Measurements from ENCODE around the gene CDK9. TPM values are rescaled to one million over a fixed set of nuclear protein-coding genes. Genes with fewer than 3 reads are reported as not detected.

The CDK9 gene
- total and polyA plus RNA-seq, 10 donors, result 49.2 to 149 (median 97.4) TPM

- Histone ChIP-seq H3K9me3 (no peaks in the 10 kb centered on the region), H3K4me3 (no peak overlapping the region), H3K27me3 (replicated peaks in 1 of 7) (no peaks in the 10 kb centered on the region), H3K4me1 (peaks cover 0 to 68% (median 20%) of the 10 kb centered on the region in 6 donors), H3K27ac (peak overlapping the region in 1 of 8 donors; percentile 43), H3K36me3 (peaks cover 3 to 100% (median 84%) of the 10 kb centered on the region in 6 donors)
- WGBS, 5 donors, result 76 to 91% (median 86%) methylated on average over 17 to 26 of the region's 26 CpGs
- DNase-seq, result no peak
- TF ChIP-seq CTCF (IDR thresholded peaks at IDR 0.05 in 8 of 11, conservative IDR thresholded peaks at IDR 0.05 in 3 of 11), result no peak
- TF ChIP-seq POLR2A (IDR thresholded peaks at IDR 0.05), result no peak
- TF ChIP-seq POLR2AphosphoS5 (IDR thresholded peaks at IDR 0.05), result peak in 2 of 3 donors; percentile 44 to 72
- intact Hi-C loops (cut with DNase I; ENCODE audit: low total_unique reads), result no loop called here
These were observed 36.6 kb upstream of the CDK9 start for GRCh38 chr9:127749090-127749787.

GRCh38 chr9:127751269-127752054 lies 34.4 kb upstream of the CDK9 start:
- no peak for TF ChIP-seq POLR2AphosphoS5 (IDR thresholded peaks at IDR 0.05)
- TF ChIP-seq POLR2A (IDR thresholded peaks at IDR 0.05), result no peak
- TF ChIP-seq CTCF (IDR thresholded peaks at IDR 0.05 in 8 of 11, conservative IDR thresholded peaks at IDR 0.05 in 3 of 11), result no peak
- Histone ChIP-seq H3K9me3 (no peaks in the 10 kb centered on the region), H3K27ac (peak overlapping the region in 2 of 8 donors; percentile 2 to 82), H3K36me3 (peaks cover 2 to 100% (median 72%) of the 10 kb centered on the region in 6 donors), H3K4me3 (no peak overlapping the region), H3K4me1 (peaks cover 4 to 89% (median 30%) of the 10 kb centered on the region in 6 donors), H3K27me3 (replicated peaks in 1 of 7) (no peaks in the 10 kb centered on the region)
- WGBS, 5 donors, result 76 to 92% (median 82%) methylated on average over 10 of the region's 10 CpGs
- intact Hi-C loops (cut with DNase I; ENCODE audit: low total_unique reads), result no loop called here
- DNase-seq, result no peak

- 74 to 85% (median 81%) methylated on average over 8 of the region's 8 CpGs for WGBS, 5 donors
- intact Hi-C loops (cut with DNase I; ENCODE audit: low total_unique reads), result no loop called here
- H3K4me3 ChIP-seq, result peak overlapping the region in 1 of 8 donors; percentile 56
- TF ChIP-seq CTCF (IDR thresholded peaks at IDR 0.05 in 8 of 11, conservative IDR thresholded peaks at IDR 0.05 in 3 of 11) (no peak), POLR2AphosphoS5 (IDR thresholded peaks at IDR 0.05) (no peak), POLR2A (IDR thresholded peaks at IDR 0.05) (no peak)
- peaks cover 0 to 100% (median 57%) of the 10 kb centered on the region in 6 donors for H3K36me3 ChIP-seq
- no peak for DNase-seq
- H3K9me3 ChIP-seq, result no peaks in the 10 kb centered on the region
- H3K27me3 ChIP-seq (replicated peaks in 1 of 7), result no peaks in the 10 kb centered on the region
- peak overlapping the region in 5 of 8 donors; percentile 74 to 82 (median 79) for H3K27ac ChIP-seq
- H3K4me1 ChIP-seq, result peaks cover 4 to 94% (median 37%) of the 10 kb centered on the region in 6 donors
These were observed 32.7 kb upstream of the CDK9 start for GRCh38 chr9:127753148-127753547.

DNA sequence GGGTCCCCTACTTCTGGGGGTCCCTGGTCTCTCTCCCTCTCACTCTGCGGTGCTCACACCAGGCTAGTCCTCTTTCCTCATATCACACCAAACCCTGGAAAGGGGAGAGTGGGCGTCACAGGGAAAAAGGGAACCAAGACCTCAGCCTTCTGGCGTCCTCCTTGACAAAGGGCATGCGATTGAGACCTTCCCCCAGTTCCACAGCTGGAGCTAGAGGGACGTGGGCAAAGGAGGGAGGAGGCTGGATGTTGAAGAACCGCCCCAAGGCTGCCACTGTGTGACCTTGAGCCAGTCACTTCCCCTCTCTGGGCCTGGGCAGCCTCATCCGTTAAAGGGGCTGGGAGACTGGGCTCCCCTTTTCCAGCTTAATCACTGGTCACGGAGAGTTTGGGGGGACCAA lies 32.2 kb upstream of the CDK9 start:
- intact Hi-C loops (cut with DNase I; ENCODE audit: low total_unique reads), result no loop called here
- no peaks in the 10 kb centered on the region for H3K27me3 ChIP-seq (replicated peaks in 1 of 7)
- H3K9me3 ChIP-seq, result no peaks in the 10 kb centered on the region
- peak overlapping the region in 2 of 8 donors; percentile 40 to 56 for H3K4me3 ChIP-seq
- DNase-seq, result no peak
- H3K4me1 ChIP-seq, result peaks cover 4 to 95% (median 39%) of the 10 kb centered on the region in 6 donors
- peak overlapping the region in 5 of 8 donors; percentile 74 to 82 (median 79) for H3K27ac ChIP-seq
- 68 to 83% (median 80%) methylated on average over 2 to 8 of the region's 8 CpGs for WGBS, 5 donors
- peaks cover 0 to 100% (median 54%) of the 10 kb centered on the region in 6 donors for H3K36me3 ChIP-seq
- TF ChIP-seq CTCF (IDR thresholded peaks at IDR 0.05 in 8 of 11, conservative IDR thresholded peaks at IDR 0.05 in 3 of 11) (no peak), POLR2A (IDR thresholded peaks at IDR 0.05) (no peak), POLR2AphosphoS5 (IDR thresholded peaks at IDR 0.05) (peak in 1 of 3 donors; percentile 39)

Measured in spleen (tissue), 11 donors.